Ascending aorta (tissue), 2 donors: ENCODE data around the gene TCTN1. TPM values are rescaled to one million over a fixed set of nuclear protein-coding genes. Genes with fewer than 3 reads are reported as not detected.
"Not testable (repeated sequence)": the region's sequence is repeated elsewhere in the genome, so short reads cannot be mapped to it uniquely, and the experiment has no call there.

Experiments used
- DNase-seq, 2 donors: peaks; one replicate each; pipeline ENCODE4 v3.0.0-alpha.2; 2019; ENCODE audit warnings: low spot score in 2 of 2
- H3K27ac ChIP-seq, 2 donors: fragments of 200-600 bp; sonication (generic); one replicate each; pipeline ENCODE4 v1.5.1; 2016 to 2017; ENCODE audit warnings: mild to moderate bottlenecking in 1 of 2
- H3K27me3 ChIP-seq: fragments of 200-600 bp; sonication (generic); one replicate; pipeline ENCODE4 v1.5.1; 2017
- H3K36me3 ChIP-seq, 2 donors: fragments of 200-600 bp; sonication (generic); one replicate each; pipeline ENCODE4 v1.5.1; 2016
- H3K4me1 ChIP-seq, 2 donors: fragments of 200-600 bp; sonication (generic); one replicate each; pipeline ENCODE4 v1.5.1; 2016 to 2017; ENCODE audit warnings: mild to moderate bottlenecking in 1 of 2
- H3K4me3 ChIP-seq, 2 donors: fragments of 200-600 bp; sonication (generic); one replicate each; pipeline ENCODE4 v1.5.1; 2016 to 2017; ENCODE audit warnings: mild to moderate bottlenecking in 1 of 2
- H3K9me3 ChIP-seq, 2 donors: fragments of 200-600 bp; sonication (generic); one replicate each; pipeline ENCODE4 v1.5.1; 2016
- CTCF ChIP-seq, 3 experiments: fragments of 200-600 bp in 2 of 3; fragments of 450-650 bp in 1 of 3; sonication (generic) in 2 of 3; IDR thresholded peaks; one replicate each; pipeline ENCODE4 v1.5.1; 2016 to 2019; ENCODE audit warnings: antibody characterized with exemption in 3 of 3, mild to moderate bottlenecking in 1 of 3, moderate library complexity in 1 of 3
- intact Hi-C: fragments of 100-400 bp; cut with DNase I; formaldehyde crosslinking; loops from one replicate; pipeline ENCODE4 v1.15.1; 2023
- total RNA-seq: library from RNA; depleted of rRNA; stranded (reverse); fragments of >200 nt; gene quantifications from one replicate; pipeline ENCODE4 v1.1.0, GENCODE V29; 2016

The TCTN1 gene
- 28.4 TPM for total RNA-seq

GRCh38 chr12:110613771-110614684, at the start of gene TCTN1:
Gene TCTN1, plus strand, starts transcription at chr12:110614129. Its CDS starts 54 bp downstream, at chr12:110614183.
- intact Hi-C loops, result loop anchor here (5.0 to 10.0 kb wide), 2 partner anchors 112 to 131 kb away; partner anchors contain the start of genes PPP1CC, RAD9B and VPS29
- H3K27me3 ChIP-seq, result no peaks in the 10 kb centered on the region
- peak; percentile 92 to 98 for DNase-seq
- H3K9me3 ChIP-seq, result no peaks in the 10 kb centered on the region
- H3K36me3 ChIP-seq, result no peaks in the 10 kb centered on the region
- H3K4me3 ChIP-seq, result peak within 1 kb of the TSS; percentile 63 to 70
- peaks cover 0 to 4% of the 10 kb centered on the region in 2 donors for H3K4me1 ChIP-seq
- peak within 1 kb of the TSS; percentile 17 to 55 for H3K27ac ChIP-seq
- TF ChIP-seq CTCF (IDR thresholded peaks at IDR 0.05), result no peak

- no peak overlapping the region for H3K4me3 ChIP-seq
- H3K36me3 ChIP-seq, result no peaks in the 10 kb centered on the region
- peaks cover 5 to 8% of the 10 kb centered on the region in 2 donors for H3K4me1 ChIP-seq
- no peaks in the 10 kb centered on the region for H3K27me3 ChIP-seq
- no peak for TF ChIP-seq CTCF (IDR thresholded peaks at IDR 0.05)
- DNase-seq, result no peak
- intact Hi-C loops, result no loop called here
- H3K9me3 ChIP-seq, result no peaks in the 10 kb centered on the region
- H3K27ac ChIP-seq, result peak overlapping the region in 1 of 2 donors; percentile 22
Observed at GRCh38 chr12:110564471-110564991, 49.4 kb upstream of the TCTN1 start.

GRCh38 chr12:110565894-110566871, 47.7 kb upstream of the TCTN1 start:
- DNase-seq, result no peak
- intact Hi-C loops, result no loop called here
- Histone ChIP-seq H3K4me1 (peaks cover 5 to 8% of the 10 kb centered on the region in 2 donors), H3K27me3 (no peaks in the 10 kb centered on the region), H3K36me3 (no peaks in the 10 kb centered on the region), H3K27ac (no peak overlapping the region), H3K4me3 (no peak overlapping the region), H3K9me3 (no peaks in the 10 kb centered on the region)
- no peak for TF ChIP-seq CTCF (IDR thresholded peaks at IDR 0.05)

GRCh38 chr12:110566993-110567392, 46.9 kb upstream of the TCTN1 start:
- Histone ChIP-seq H3K4me3 (no peak overlapping the region), H3K27me3 (no peaks in the 10 kb centered on the region), H3K4me1 (peaks cover 5 to 8% of the 10 kb centered on the region in 2 donors), H3K9me3 (peaks cover 0 to 8% of the 10 kb centered on the region in 2 donors), H3K27ac (no peak overlapping the region), H3K36me3 (no peaks in the 10 kb centered on the region)
- DNase-seq, result no peak
- TF ChIP-seq CTCF (IDR thresholded peaks at IDR 0.05), result no peak
- intact Hi-C loops, result no loop called here

GRCh38 chr12:110568752-110569151, 45.2 kb upstream of the TCTN1 start:
- peaks cover 0 to 10% of the 10 kb centered on the region in 2 donors for H3K9me3 ChIP-seq
- TF ChIP-seq CTCF (IDR thresholded peaks at IDR 0.05), result no peak
- intact Hi-C loops, result no loop called here
- no peak overlapping the region for H3K27ac ChIP-seq
- H3K36me3 ChIP-seq, result no peaks in the 10 kb centered on the region
- peaks cover 5 to 6% of the 10 kb centered on the region in 2 donors for H3K4me1 ChIP-seq
- DNase-seq, result no peak
- H3K4me3 ChIP-seq, result no peak overlapping the region
- no peaks in the 10 kb centered on the region for H3K27me3 ChIP-seq

GRCh38 chr12:110569838-110570237, 44.1 kb upstream of the TCTN1 start:
- H3K27ac ChIP-seq, H3K36me3 ChIP-seq, intact Hi-C loops, H3K4me1 ChIP-seq, H3K27me3 ChIP-seq, DNase-seq, H3K9me3 ChIP-seq, H3K4me3 ChIP-seq: not testable (repeated sequence)

GRCh38 chr12:110570798-110571197, 43.1 kb upstream of the TCTN1 start:
- intact Hi-C loops, result not testable (repeated sequence)

More at GRCh38 chr12:110570798-110571197, 43.1 kb upstream of the TCTN1 start:
- not testable (repeated sequence) for H3K4me3 ChIP-seq, H3K4me1 ChIP-seq, H3K27ac ChIP-seq, H3K36me3 ChIP-seq, H3K27me3 ChIP-seq, H3K9me3 ChIP-seq, DNase-seq
